GM23248 (cell line): Measurements from ENCODE around the gene OR2T11.
"Not testable (repeated sequence)": the region's sequence is repeated elsewhere in the genome, so short reads cannot be mapped to it uniquely, and the experiment has no call there.

ENCODE experiments used
- EZH2 ChIP-seq: fragments of 200-600 bp; sonication (generic); IDR thresholded peaks from 2 replicates; pipeline ENCODE4 v1.6.1; 2018; ENCODE audit warnings: antibody characterized with exemption, mild to moderate bottlenecking; ENCODE audit not compliant: insufficient read depth, poor library complexity, severe bottlenecking
- EZH2phosphoT487 ChIP-seq: fragments of 200-600 bp; sonication (generic); IDR thresholded peaks from 2 replicates; pipeline ENCODE4 v1.6.1; 2018; ENCODE audit warnings: antibody characterized with exemption, moderate library complexity, mild to moderate bottlenecking, low read depth; ENCODE audit not compliant: insufficient read depth

DNA sequence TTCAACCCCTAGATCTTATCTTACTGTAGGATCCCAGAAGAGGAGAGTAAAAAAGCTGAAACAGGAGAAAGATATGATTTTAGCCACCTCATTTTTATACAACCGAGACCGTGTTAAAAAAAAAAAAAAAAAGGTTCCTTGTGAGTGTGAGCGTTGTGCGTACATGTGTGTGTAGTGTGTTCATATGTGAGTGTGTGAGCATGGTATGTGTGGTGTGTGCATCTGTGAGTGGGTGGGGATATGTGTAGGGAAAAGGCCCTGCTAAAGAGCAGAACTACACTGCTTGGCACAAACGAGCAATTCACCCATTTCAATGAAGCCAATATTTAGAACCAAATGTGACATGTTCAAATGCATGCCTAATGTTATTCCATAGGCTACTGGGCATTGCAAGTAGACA is 6.7 kb upstream of the OR2T11 start:
- not testable (repeated sequence) for TF ChIP-seq EZH2, EZH2phosphoT487
